Measurements from ENCODE around the gene CCDC121. TPM values are rescaled to one million over a fixed set of nuclear protein-coding genes. Genes with fewer than 3 reads are reported as not detected.

Gene CCDC121
- total and polyA plus RNA-seq, 10 of the 15 experiments (the other 5 are each of a cell fraction or from before 2014, with no cell fraction given) = 0.34 to 1.2 (median 0.63) TPM

DNA sequence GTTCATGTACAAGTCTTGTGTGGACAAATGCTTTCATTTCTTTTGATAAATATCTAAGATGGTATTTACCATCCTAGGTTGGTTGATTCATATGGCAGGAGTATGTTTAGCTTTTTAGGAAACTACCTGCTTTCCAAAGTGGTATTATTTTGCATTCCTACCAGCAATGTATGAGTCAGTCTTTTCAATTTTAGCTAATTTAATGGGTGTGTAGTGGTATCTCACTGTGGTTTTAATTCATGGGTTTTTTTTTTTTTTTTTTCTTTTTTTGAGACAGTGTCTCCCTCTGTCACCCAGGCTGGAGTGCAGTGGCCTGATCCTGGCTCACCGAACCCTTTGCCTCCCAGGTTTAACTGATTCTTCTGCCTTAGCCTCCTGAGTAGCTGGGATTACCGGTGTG is 41.8 kb downstream of the CCDC121 start:
- H3K79me2 ChIP-seq (ENCODE audit: control insufficient read depth, insufficient read depth, low read length) = peaks cover 88% of the 10 kb centered on the region
- FAIRE-seq = no peak
- peak; percentile 8 for ATAC-seq
- peaks cover 7% of the 10 kb centered on the region for H3K9me3 ChIP-seq (replicated peaks; ENCODE audit: control insufficient read depth, insufficient read depth, low read length)
- in situ Hi-C loops (cut with MboI) (no loop called here), intact Hi-C loops (cut with micrococcal nuclease; ENCODE audit: unreplicated experiment) (loop anchor here (10.0 kb wide), 1 partner anchor 182 kb away; the partner anchor contains the start of gene PPM1G)
- ChIA-PET CTCF (no interaction called here), RAD21 (ENCODE audit: unreplicated experiment) (interaction anchor here (0.7 kb wide), 1 partner anchor 41 kb away, joined by 3 read pairs; no protein-coding TSS in a partner anchor), POLR2A (no interaction called here), SMC1A (ENCODE audit: uncharacterized antibody, unreplicated experiment) (no interaction called here)
- 0 out of 4 replicates have a peak, but pooled peaks cover 0 to 2% of the 10 kb centered on the region in 2 experiments for H3K36me3 ChIP-seq (ENCODE audit: control insufficient read depth in 2 of 2, insufficient read depth in 2 of 2, low read length in 1 of 2)
- H3K9ac ChIP-seq (ENCODE audit: control insufficient read depth, insufficient read depth, low read length) = peak overlapping the region; percentile 8; the same call in 1 of the 2 replicates
- H4K20me1 ChIP-seq (ENCODE audit: control insufficient read depth, insufficient read depth) = no peaks in the 10 kb centered on the region
- H3K4me2 ChIP-seq (ENCODE audit: control insufficient read depth, insufficient read depth) = peak overlapping the region; percentile 19
- DNase-seq (ENCODE audit: low read depth, low spot score) = no peak
- H3K4me1 ChIP-seq (ENCODE audit: control insufficient read depth, insufficient read depth, low read length) = 0 out of 2 replicates have a peak, but pooled peaks cover 3% of the 10 kb centered on the region
- no TSS peak for BruUV-seq (replicated peaks)
- no peaks in the 10 kb centered on the region for H3K27me3 ChIP-seq (replicated peaks in 1 of 2; ENCODE audit: control insufficient read depth in 2 of 2, insufficient read depth in 2 of 2, low read length in 1 of 2)
- H3K27ac ChIP-seq (ENCODE audit: control insufficient read depth, insufficient read depth) = no peak overlapping the region
- no peak for TF ChIP-seq SMC3 (IDR thresholded peaks at IDR 0.05; ENCODE audit: borderline replicate concordance, low read length)
- peak; percentile 39; the same call in 1 of the 2 replicates for TF ChIP-seq ZNF384 (IDR thresholded peaks at IDR 0.05; ENCODE audit: borderline replicate concordance, low read depth, low read length)
- TF ChIP-seq RUNX3 (IDR thresholded peaks at IDR 0.05; ENCODE audit: low read length) = peak; percentile 44; the same call in 1 of the 2 replicates
- H2AFZ ChIP-seq (ENCODE audit: control insufficient read depth, low read depth, low read length) = no peak overlapping the region
- WGBS (ENCODE audit: insufficient coverage, insufficient replicate concordance, low lambda C conversion rate, missing lambda C conversion rate) = 58% methylated on average over 2 of the region's 2 CpGs
- peak overlapping the region; percentile 98; the same call in 1 of the 2 replicates for H3K4me3 ChIP-seq

DNA sequence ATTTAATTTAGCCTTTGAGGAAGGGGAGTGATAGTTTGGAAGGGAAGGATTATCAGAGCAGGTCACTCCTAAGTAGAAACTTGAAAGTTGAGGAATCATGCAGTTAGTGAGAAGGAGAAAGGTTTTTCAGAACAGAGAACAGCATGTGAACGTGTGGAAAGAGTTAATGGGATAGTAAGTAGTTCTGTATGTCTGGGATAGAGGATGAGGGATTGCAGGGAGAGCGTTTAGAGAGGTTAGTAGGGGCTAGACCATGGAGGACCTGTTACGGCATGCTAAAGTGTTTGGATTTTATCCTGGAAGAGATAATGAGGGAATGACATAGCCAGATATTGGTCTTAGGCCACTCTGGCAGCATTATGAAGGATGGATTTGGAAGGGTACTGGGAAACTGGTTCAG is 44.2 kb downstream of the CCDC121 start:
- in situ Hi-C loops (cut with MboI) = no loop called here
- H3K27me3 ChIP-seq (replicated peaks in 1 of 2; ENCODE audit: control insufficient read depth in 2 of 2, insufficient read depth in 2 of 2, low read length in 1 of 2) = no peaks in the 10 kb centered on the region
- peaks cover 2% of the 10 kb centered on the region; the same call in 2 of the 3 replicates for H3K9me3 ChIP-seq (replicated peaks; ENCODE audit: control insufficient read depth, insufficient read depth, low read length)
- TF ChIP-seq TCF3 (IDR thresholded peaks at IDR 0.05; ENCODE audit: borderline replicate concordance, insufficient read depth, low read depth, low read length) (no peak), ZZZ3 (IDR thresholded peaks at IDR 0.05; ENCODE audit: control insufficient read depth, insufficient read length, low read depth) (no peak), PAX8 (IDR thresholded peaks at IDR 0.05) (no peak), MEF2A (IDR thresholded peaks at IDR 0.05; ENCODE audit: insufficient read depth, low read depth, low read length) (no peak), RUNX3 (IDR thresholded peaks at IDR 0.05; ENCODE audit: low read length) (no peak), SRF (IDR thresholded peaks at IDR 0.05; ENCODE audit: low read depth in 2 of 2, low read length in 2 of 2) (no peak), TCF12 (IDR thresholded peaks at IDR 0.05; ENCODE audit: low read depth, low read length) (no peak), SP1 (IDR thresholded peaks at IDR 0.05; ENCODE audit: low read depth, low read length) (no peak), CBX3 (IDR thresholded peaks at IDR 0.05; ENCODE audit: borderline replicate concordance, low read depth) (no peak), ZNF274 (IDR thresholded peaks at IDR 0.05; ENCODE audit: insufficient read depth, insufficient read length) (no peak), IKZF2 (IDR thresholded peaks at IDR 0.05) (no peak), NFIC (IDR thresholded peaks at IDR 0.05; ENCODE audit: low read depth, low read length) (no peak), EED (IDR thresholded peaks at IDR 0.05; ENCODE audit: low read depth) (no peak), NFYA (IDR thresholded peaks at IDR 0.05; ENCODE audit: borderline replicate concordance, low read depth, low read length) (no peak)
- TF ChIP-seq, protein P1, sequence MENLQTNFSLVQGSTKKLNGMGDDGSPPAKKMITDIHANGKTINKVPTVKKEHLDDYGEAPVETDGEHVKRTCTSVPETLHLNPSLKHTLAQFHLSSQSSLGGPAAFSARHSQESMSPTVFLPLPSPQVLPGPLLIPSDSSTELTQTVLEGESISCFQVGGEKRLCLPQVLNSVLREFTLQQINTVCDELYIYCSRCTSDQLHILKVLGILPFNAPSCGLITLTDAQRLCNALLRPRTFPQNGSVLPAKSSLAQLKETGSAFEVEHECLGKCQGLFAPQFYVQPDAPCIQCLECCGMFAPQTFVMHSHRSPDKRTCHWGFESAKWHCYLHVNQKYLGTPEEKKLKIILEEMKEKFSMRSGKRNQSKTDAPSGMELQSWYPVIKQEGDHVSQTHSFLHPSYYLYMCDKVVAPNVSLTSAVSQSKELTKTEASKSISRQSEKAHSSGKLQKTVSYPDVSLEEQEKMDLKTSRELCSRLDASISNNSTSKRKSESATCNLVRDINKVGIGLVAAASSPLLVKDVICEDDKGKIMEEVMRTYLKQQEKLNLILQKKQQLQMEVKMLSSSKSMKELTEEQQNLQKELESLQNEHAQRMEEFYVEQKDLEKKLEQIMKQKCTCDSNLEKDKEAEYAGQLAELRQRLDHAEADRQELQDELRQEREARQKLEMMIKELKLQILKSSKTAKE (IDR thresholded peaks at IDR 0.05; ENCODE audit: low read depth, poor library complexity, severe bottlenecking) = no peak
- 92% methylated on average over 3 of the region's 3 CpGs for WGBS (ENCODE audit: insufficient coverage, insufficient replicate concordance, low lambda C conversion rate, missing lambda C conversion rate)
- no TSS peak for BruUV-seq (replicated peaks)
- ChIA-PET POLR2A (no interaction called here), SMC1A (ENCODE audit: uncharacterized antibody, unreplicated experiment) (interaction anchor here (0.9 to 1.7 kb wide), 4 partner anchors 12 to 213 kb away, joined by 3 to 9 read pairs (median 4); partner anchors contain the start of genes CCDC121 and GPN1), CTCF (interaction anchor here (1.0 to 2.0 kb wide), 3 partner anchors 9 to 98 kb away, joined by 3 to 7 read pairs (median 4); no protein-coding TSS in a partner anchor), RAD21 (ENCODE audit: unreplicated experiment) (no interaction called here)
- H2AFZ ChIP-seq (ENCODE audit: control insufficient read depth, low read depth, low read length) = no peak overlapping the region
- H3K4me1 ChIP-seq (ENCODE audit: control insufficient read depth, insufficient read depth, low read length) = 0 out of 2 replicates have a peak, but pooled peaks cover 3% of the 10 kb centered on the region
- no peak overlapping the region for H3K9ac ChIP-seq (ENCODE audit: control insufficient read depth, insufficient read depth, low read length)
- no peak overlapping the region for H3K27ac ChIP-seq (ENCODE audit: control insufficient read depth, insufficient read depth)
- DNase-seq (ENCODE audit: low read depth, low spot score) = no peak
- H3K4me3 ChIP-seq = peak overlapping the region; percentile 98
- FAIRE-seq = no peak
- H4K20me1 ChIP-seq (ENCODE audit: control insufficient read depth, insufficient read depth) = no peaks in the 10 kb centered on the region
- intact Hi-C loops (cut with micrococcal nuclease; ENCODE audit: unreplicated experiment) = loop anchor here (5.0 to 10.0 kb wide), 2 partner anchors 43 to 180 kb away; partner anchors contain the start of genes CCDC121, GPN1 and PPM1G
- ATAC-seq = no peak
- no peaks in the 10 kb centered on the region for H3K36me3 ChIP-seq (ENCODE audit: control insufficient read depth in 2 of 2, insufficient read depth in 2 of 2, low read length in 1 of 2)
- peaks cover 67% of the 10 kb centered on the region for H3K79me2 ChIP-seq (ENCODE audit: control insufficient read depth, insufficient read depth, low read length)
- H3K4me2 ChIP-seq (ENCODE audit: control insufficient read depth, insufficient read depth) = peak overlapping the region; percentile 64

Measured in GM12878 (cell line).